Bronchial epithelial cell (primary cell): Measurements from ENCODE around the gene CKS1B. TPM values are rescaled to one million over a fixed set of nuclear protein-coding genes. Genes with fewer than 3 reads are reported as not detected.

Experiments used
- DNase-seq: peaks from one replicate; pipeline ENCODE4 v3.0.0-alpha.2; 2010; ENCODE audit warnings: low read depth
- FAIRE-seq: peaks from 2 replicates; lab custom pipeline; 2011; peaks lifted over from hg19 to GRCh38; lab: Jason Lieb, UNC
- H3K27me3 ChIP-seq: 2 replicates; pipeline ENCODE4 v1.5.1; 2011; ENCODE audit warnings: low read length; ENCODE audit not compliant: control insufficient read depth, insufficient read depth
- H3K36me3 ChIP-seq: 2 replicates; pipeline ENCODE4 v1.5.1; 2011; ENCODE audit warnings: low read length; ENCODE audit not compliant: control insufficient read depth, insufficient read depth
- H3K4me3 ChIP-seq: 2 replicates; pipeline ENCODE4 v1.5.1; 2011; ENCODE audit warnings: mild to moderate bottlenecking, low read depth, low read length, control low read depth
- total RNA-seq: library from RNA; depleted of rRNA; stranded (reverse); fragments of >200 nt; gene quantifications from 2 replicates; pipeline ENCODE4 v1.2.1, GENCODE V29; 2014
- TF ChIP-seq, protein P1 (sequence below): IDR thresholded peaks from 2 replicates; pipeline ENCODE4 v1.5.1; 2011; ENCODE audit warnings: mild to moderate bottlenecking, moderate library complexity, low read length, control low read depth, inconsistent platforms; ENCODE audit not compliant: insufficient read depth, severe bottlenecking

CKS1B gene
- total RNA-seq, 1 donor from 2014 or later, result 56.3 TPM

DNA sequence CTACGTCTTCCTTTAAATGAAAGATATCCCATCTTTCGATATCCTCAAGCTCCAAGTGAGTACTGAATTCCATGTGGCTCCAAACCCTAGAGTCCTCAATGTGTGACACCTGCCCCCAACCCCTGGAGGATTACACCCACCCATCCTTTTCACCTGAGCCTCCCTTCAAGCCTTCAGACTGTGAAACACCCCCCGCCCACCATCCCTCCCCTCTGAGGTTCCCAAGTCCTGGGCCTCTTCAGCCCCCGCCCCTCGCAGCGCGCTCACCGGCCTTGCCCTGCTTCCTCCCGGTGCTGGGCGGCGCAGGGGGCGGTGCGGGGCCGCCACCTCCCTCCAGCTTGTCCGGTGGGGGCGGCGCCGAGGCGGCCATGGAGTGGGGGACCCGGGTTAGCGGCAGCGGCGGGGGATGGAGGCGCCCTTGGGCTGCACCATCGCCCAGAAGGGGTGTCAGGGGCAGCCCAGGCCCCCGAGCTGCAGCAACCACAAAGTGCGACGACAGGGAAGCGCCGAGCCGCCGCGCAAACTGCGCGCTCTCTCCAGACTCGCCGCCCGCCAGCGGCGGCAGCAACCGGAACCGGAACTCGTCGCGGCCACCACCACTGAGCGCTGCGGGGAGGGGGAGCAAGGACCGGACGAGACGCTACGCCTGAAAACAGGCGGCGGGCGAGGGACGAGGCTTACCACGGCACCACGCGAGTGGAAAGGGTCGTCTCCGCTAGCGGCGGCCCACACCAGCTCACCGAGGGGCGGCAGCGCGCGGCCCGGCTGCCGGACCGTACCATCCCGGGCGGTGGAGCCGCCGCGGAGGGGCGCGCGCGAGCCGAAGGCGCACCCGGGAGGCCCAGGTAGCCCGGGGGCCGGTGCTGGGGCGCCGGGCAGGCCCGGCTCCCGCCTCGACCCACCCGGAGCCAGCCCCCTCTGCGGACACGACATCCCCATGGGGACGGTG, 13.0 kb upstream of the CKS1B start, which contains the start of gene PYGO2:
Gene PYGO2 (minus strand): TSS at position 576 of the 949 bp plus-strand sequence. CDS start 206 bp downstream, at position 370.
- DNase-seq (peak; percentile 50), FAIRE-seq (no peak)
- H3K27me3 ChIP-seq, result no peaks in the 10 kb centered on the region
- H3K36me3 ChIP-seq, result peaks cover 23% of the 10 kb centered on the region
- peak within 1 kb of the TSS; percentile 60 for H3K4me3 ChIP-seq
- TF ChIP-seq, protein P1, sequence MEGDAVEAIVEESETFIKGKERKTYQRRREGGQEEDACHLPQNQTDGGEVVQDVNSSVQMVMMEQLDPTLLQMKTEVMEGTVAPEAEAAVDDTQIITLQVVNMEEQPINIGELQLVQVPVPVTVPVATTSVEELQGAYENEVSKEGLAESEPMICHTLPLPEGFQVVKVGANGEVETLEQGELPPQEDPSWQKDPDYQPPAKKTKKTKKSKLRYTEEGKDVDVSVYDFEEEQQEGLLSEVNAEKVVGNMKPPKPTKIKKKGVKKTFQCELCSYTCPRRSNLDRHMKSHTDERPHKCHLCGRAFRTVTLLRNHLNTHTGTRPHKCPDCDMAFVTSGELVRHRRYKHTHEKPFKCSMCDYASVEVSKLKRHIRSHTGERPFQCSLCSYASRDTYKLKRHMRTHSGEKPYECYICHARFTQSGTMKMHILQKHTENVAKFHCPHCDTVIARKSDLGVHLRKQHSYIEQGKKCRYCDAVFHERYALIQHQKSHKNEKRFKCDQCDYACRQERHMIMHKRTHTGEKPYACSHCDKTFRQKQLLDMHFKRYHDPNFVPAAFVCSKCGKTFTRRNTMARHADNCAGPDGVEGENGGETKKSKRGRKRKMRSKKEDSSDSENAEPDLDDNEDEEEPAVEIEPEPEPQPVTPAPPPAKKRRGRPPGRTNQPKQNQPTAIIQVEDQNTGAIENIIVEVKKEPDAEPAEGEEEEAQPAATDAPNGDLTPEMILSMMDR, result peak; percentile 29

DNA sequence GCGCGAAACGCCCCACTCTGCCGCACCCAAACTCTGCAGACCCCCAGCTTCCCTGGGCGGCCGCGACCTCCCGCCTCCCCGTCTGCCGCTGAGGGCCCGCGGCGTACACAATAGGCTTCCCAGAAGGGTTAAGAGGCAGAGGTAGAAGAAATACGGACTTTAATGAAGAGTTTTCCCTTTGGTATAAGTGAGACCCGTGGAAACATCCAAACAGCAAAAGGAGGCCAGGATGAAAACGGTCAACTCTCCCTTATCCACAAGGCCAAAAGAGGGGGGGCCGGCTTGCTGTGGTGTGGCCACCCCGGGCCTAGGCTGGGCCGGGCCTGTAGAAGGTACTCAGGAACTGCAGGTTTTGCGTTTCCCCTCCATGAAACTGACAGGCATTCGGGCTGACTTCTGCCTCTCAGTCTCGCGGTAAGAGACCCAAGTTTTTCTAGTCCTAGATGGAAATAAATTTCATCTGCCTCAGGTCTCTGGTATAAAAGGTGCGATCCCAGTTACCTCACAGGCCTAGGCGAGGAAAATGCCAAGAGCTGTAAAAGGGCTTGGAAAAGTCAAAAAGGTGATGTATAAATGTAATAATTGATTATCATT, 12.2 kb upstream of the CKS1B start:
- peak; percentile 41 for DNase-seq
- FAIRE-seq, result no peak

DNA sequence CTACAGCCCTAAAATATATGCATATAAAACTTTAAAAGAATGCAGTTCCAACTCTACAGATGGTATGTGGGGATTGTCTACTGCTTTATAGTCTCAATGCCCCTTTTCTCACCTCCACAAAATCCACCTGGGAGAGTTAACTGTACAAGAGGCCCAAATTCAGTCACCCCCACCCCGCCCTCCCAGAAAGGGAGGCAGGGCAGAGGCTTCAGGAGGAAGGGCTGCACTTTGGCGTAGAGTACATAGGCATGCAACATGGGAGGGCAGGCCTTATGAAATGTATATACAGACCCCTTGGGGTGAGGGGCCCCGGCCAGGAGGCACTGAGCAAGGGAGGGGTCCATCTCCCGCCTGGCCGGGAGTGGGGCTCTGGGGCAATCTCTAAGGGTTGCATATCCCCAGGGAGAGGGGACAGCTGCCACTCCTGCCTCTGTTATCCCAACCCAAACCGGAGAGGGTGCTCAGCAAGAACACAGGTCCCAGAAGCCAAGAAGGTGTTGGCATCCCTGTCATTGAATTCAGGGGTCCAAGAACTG, 11.6 kb upstream of the CKS1B start:
- DNase-seq, result no peak
- Histone ChIP-seq H3K27me3 (no peaks in the 10 kb centered on the region), H3K36me3 (peaks cover 36% of the 10 kb centered on the region), H3K4me3 (no peak overlapping the region)
- FAIRE-seq, result no peak
- TF ChIP-seq, protein P1, result no peak

More for the DNA sequence above, 12.2 kb upstream of the CKS1B start:
- TF ChIP-seq, protein P1, result no peak
- Histone ChIP-seq H3K27me3 (no peaks in the 10 kb centered on the region), H3K4me3 (peak overlapping the region; percentile 60), H3K36me3 (peaks cover 30% of the 10 kb centered on the region)

DNA sequence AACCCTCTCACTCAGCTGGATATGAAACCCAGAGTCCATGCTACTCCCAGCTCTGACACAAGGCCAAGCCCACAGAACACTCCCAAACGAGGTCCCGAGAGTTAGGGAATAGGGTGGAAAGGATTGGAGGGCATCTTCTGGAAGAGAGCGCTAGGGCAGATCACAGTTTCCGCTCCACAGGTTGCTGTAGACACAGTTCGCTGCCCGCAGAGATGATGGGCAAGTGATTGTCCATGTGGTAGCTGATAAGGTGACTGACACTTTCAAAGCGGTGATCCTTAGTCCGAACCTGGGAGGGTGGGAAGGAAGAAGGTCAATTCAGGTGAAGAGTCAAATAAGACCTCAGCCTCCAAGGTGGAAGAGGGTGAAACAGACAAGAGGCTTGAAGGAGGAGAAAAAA, 10.8 kb upstream of the CKS1B start:
- H3K4me3 ChIP-seq, result no peak overlapping the region
- DNase-seq (no peak), FAIRE-seq (no peak)
- peaks cover 40% of the 10 kb centered on the region for H3K36me3 ChIP-seq
- no peaks in the 10 kb centered on the region for H3K27me3 ChIP-seq
- TF ChIP-seq, protein P1, result no peak

DNA sequence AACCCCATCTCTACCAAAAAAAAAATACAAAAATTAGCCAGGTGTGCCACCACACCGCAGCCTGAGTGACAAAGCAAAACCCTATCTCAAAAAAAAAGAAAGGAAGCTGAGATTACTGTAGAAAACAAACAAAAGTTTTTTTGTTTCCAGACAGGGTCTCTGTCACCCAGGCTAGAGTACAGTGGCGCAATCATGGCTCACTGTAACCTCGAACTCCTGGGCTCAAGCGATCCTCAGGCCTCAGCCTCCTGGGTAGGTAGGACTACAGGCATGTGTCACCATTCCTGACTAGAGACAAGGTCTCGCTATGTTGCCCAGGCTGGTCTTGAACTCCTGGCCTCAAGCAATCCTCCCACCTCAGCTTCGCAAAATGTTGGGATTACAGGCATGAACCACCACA, 10.1 kb upstream of the CKS1B start:
- DNase-seq (no peak), FAIRE-seq (no peak)
- Histone ChIP-seq H3K4me3 (no peak overlapping the region), H3K27me3 (no peaks in the 10 kb centered on the region), H3K36me3 (peaks cover 41% of the 10 kb centered on the region)
- TF ChIP-seq, protein P1, result no peak
